GM12878 (cell line): ENCODE data around the gene TTC39C. TPM values are rescaled to one million over a fixed set of nuclear protein-coding genes. Genes with fewer than 3 reads are reported as not detected.

ENCODE experiments used
- BCL11A ChIP-seq: IDR thresholded peaks from 2 replicates; pipeline ENCODE4 v1.6.1; 2011; ENCODE audit warnings: low read depth, low read length
- CHD2 ChIP-seq: IDR thresholded peaks from 2 replicates; pipeline ENCODE4 v1.6.1; 2011; ENCODE audit warnings: low read depth, low read length, improper control_type of control experiment, borderline replicate concordance
- CREB1 ChIP-seq: IDR thresholded peaks from 2 replicates; pipeline ENCODE4 v1.6.1; 2012; ENCODE audit warnings: low read depth, mild to moderate bottlenecking, inconsistent platforms
- CREM ChIP-seq: IDR thresholded peaks from 2 replicates; pipeline ENCODE4 v1.6.1; 2014; ENCODE audit warnings: antibody characterized with exemption, low read depth
- DPF2 ChIP-seq: fragments of 450-650 bp; IDR thresholded peaks from 2 replicates; pipeline ENCODE4 v1.6.1; 2017; ENCODE audit warnings: mild to moderate bottlenecking
- JUNB ChIP-seq: IDR thresholded peaks from 2 replicates; pipeline ENCODE4 v1.6.1; 2016; ENCODE audit warnings: antibody characterized with exemption, mild to moderate bottlenecking
- KDM1A ChIP-seq: fragments of 200-600 bp; sonication (generic); IDR thresholded peaks from 2 replicates; pipeline ENCODE4 v1.6.1; 2016; ENCODE audit warnings: borderline replicate concordance
- MEF2B ChIP-seq: fragments of 450-650 bp; IDR thresholded peaks from 2 replicates; pipeline ENCODE4 v1.6.1; 2018; ENCODE audit warnings: mild to moderate bottlenecking, moderate library complexity; ENCODE audit not compliant: partially characterized antibody, poor library complexity, severe bottlenecking
- NBN ChIP-seq: fragments of 450-650 bp; IDR thresholded peaks from 2 replicates; pipeline ENCODE4 v1.6.1; 2016
- NFXL1 ChIP-seq: fragments of 450-650 bp; IDR thresholded peaks from 2 replicates; pipeline ENCODE4 v1.6.1; 2017; ENCODE audit warnings: antibody characterized with exemption, mild to moderate bottlenecking, borderline replicate concordance
- SMARCA5 ChIP-seq: fragments of 450-650 bp; IDR thresholded peaks from 2 replicates; pipeline ENCODE4 v1.6.1; 2017; ENCODE audit warnings: mild to moderate bottlenecking
- SMC3 ChIP-seq: IDR thresholded peaks from 2 replicates; pipeline ENCODE4 v1.6.1; 2011; ENCODE audit warnings: low read length, improper control_type of control experiment, borderline replicate concordance
- ZNF274 ChIP-seq: IDR thresholded peaks from one replicate; pipeline ENCODE4 v1.8.0; 2011; ENCODE audit not compliant: insufficient read length, insufficient read depth
- polyA plus RNA-seq, 11 experiments: library from polyadenylated mRNA; depleted of rRNA in 4 of 11; unstranded in 6 of 11; stranded (reverse) in 5 of 11; fragments of >200 nt; fragmentation: Nextera tagmentation in 4 of 11; fragmentation: Illumina TruSeq in 1 of 11; extraction: Ambion mirVana in 4 of 11; extraction: Trizol in 1 of 11; gene quantifications; 1 replicate in 1 of 11; 2 replicates in 10 of 11; pipeline versions ENCODE4 v1.2.1 to v1.2.3, GENCODE V29; 2011 to 2016; ENCODE audit warnings: inconsistent platforms in 2 of 11, missing spikeins in 2 of 11, low read depth in 1 of 11
- total RNA-seq, 4 experiments: library from RNA; depleted of rRNA in 3 of 4; stranded (reverse); fragments of >200 nt in 3 of 4; fragmentation: Illumina TruSeq in 1 of 4; extraction: Trizol in 1 of 4; gene quantifications; 2 replicates each; pipeline versions ENCODE4 v1.2.1 to v1.2.3, GENCODE V29; 2013 to 2021
- TF ChIP-seq, protein P1 (sequence below): IDR thresholded peaks from 2 replicates; pipeline ENCODE4 v1.6.1; 2012; ENCODE audit warnings: improper control_type of control experiment, low read depth, low read length; ENCODE audit not compliant: insufficient replicate concordance
- TF ChIP-seq, protein P2 (sequence below): fragments of 450-650 bp; IDR thresholded peaks from 2 replicates; pipeline ENCODE4 v1.6.1; 2017; ENCODE audit warnings: mild to moderate bottlenecking, low read depth, inconsistent platforms; ENCODE audit not compliant: poor library complexity, severe bottlenecking
- TF ChIP-seq, protein P3 (sequence below): fragments of 450-650 bp; IDR thresholded peaks from 2 replicates; pipeline ENCODE4 v1.6.1; 2017; ENCODE audit warnings: mild to moderate bottlenecking, moderate library complexity

Gene TTC39C
- total and polyA plus RNA-seq, 10 of the 15 experiments (the other 5 are each of a cell fraction or from before 2014, with no cell fraction given) = 21.1 to 91.0 (median 64.8) TPM

DNA sequence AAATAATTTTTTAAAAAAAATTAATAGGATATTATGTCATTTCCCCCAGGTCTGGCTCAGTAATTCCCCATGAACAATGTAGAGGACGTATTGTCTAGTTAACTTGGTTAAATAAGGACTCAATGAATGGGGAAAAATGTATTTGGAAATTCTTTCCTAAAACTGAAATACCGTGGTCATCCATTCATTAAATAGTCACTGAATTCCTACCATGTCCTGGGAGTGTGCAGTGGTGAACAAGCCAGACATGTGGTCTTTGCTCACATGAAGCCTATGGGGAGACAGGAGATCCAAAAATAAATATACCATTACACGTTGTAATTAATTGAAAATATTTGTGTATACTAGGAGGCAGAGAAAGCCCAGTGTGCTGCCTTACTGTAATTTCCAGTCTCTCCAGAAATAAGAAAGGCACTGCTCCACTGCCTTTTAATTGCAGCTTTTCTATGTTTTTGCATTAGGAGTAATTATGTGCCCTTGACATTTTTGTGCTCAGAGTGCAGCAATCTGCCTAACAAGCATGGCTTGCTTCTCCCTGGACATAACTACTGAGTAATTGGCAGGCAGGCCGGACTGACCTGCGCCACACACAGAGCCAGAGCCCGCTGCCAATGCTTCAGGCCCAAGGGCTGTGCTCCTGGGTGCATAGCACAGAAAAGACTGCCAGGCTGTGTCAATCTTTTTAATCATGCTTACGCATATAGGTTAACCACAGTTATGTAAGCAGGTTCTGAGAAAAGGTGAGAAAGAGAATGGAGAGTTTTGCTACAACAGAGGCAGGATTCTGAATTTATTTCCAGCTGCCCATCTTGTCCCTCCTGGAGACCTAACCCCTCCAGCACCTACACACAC is 22.2 kb upstream of the TTC39C start (continued):
- TF ChIP-seq, protein P1, sequence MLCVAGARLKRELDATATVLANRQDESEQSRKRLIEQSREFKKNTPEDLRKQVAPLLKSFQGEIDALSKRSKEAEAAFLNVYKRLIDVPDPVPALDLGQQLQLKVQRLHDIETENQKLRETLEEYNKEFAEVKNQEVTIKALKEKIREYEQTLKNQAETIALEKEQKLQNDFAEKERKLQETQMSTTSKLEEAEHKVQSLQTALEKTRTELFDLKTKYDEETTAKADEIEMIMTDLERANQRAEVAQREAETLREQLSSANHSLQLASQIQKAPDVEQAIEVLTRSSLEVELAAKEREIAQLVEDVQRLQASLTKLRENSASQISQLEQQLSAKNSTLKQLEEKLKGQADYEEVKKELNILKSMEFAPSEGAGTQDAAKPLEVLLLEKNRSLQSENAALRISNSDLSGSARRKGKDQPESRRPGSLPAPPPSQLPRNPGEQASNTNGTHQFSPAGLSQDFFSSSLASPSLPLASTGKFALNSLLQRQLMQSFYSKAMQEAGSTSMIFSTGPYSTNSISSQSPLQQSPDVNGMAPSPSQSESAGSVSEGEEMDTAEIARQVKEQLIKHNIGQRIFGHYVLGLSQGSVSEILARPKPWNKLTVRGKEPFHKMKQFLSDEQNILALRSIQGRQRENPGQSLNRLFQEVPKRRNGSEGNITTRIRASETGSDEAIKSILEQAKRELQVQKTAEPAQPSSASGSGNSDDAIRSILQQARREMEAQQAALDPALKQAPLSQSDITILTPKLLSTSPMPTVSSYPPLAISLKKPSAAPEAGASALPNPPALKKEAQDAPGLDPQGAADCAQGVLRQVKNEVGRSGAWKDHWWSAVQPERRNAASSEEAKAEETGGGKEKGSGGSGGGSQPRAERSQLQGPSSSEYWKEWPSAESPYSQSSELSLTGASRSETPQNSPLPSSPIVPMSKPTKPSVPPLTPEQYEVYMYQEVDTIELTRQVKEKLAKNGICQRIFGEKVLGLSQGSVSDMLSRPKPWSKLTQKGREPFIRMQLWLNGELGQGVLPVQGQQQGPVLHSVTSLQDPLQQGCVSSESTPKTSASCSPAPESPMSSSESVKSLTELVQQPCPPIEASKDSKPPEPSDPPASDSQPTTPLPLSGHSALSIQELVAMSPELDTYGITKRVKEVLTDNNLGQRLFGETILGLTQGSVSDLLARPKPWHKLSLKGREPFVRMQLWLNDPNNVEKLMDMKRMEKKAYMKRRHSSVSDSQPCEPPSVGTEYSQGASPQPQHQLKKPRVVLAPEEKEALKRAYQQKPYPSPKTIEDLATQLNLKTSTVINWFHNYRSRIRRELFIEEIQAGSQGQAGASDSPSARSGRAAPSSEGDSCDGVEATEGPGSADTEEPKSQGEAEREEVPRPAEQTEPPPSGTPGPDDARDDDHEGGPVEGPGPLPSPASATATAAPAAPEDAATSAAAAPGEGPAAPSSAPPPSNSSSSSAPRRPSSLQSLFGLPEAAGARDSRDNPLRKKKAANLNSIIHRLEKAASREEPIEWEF = no peak
- no peak for TF ChIP-seq CHD2
- TF ChIP-seq SMARCA5 = no peak
- no peak for TF ChIP-seq MEF2B
- TF ChIP-seq, protein P2, sequence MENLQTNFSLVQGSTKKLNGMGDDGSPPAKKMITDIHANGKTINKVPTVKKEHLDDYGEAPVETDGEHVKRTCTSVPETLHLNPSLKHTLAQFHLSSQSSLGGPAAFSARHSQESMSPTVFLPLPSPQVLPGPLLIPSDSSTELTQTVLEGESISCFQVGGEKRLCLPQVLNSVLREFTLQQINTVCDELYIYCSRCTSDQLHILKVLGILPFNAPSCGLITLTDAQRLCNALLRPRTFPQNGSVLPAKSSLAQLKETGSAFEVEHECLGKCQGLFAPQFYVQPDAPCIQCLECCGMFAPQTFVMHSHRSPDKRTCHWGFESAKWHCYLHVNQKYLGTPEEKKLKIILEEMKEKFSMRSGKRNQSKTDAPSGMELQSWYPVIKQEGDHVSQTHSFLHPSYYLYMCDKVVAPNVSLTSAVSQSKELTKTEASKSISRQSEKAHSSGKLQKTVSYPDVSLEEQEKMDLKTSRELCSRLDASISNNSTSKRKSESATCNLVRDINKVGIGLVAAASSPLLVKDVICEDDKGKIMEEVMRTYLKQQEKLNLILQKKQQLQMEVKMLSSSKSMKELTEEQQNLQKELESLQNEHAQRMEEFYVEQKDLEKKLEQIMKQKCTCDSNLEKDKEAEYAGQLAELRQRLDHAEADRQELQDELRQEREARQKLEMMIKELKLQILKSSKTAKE = no peak
- peak; percentile 78 for TF ChIP-seq CREM
- TF ChIP-seq, protein P3, sequence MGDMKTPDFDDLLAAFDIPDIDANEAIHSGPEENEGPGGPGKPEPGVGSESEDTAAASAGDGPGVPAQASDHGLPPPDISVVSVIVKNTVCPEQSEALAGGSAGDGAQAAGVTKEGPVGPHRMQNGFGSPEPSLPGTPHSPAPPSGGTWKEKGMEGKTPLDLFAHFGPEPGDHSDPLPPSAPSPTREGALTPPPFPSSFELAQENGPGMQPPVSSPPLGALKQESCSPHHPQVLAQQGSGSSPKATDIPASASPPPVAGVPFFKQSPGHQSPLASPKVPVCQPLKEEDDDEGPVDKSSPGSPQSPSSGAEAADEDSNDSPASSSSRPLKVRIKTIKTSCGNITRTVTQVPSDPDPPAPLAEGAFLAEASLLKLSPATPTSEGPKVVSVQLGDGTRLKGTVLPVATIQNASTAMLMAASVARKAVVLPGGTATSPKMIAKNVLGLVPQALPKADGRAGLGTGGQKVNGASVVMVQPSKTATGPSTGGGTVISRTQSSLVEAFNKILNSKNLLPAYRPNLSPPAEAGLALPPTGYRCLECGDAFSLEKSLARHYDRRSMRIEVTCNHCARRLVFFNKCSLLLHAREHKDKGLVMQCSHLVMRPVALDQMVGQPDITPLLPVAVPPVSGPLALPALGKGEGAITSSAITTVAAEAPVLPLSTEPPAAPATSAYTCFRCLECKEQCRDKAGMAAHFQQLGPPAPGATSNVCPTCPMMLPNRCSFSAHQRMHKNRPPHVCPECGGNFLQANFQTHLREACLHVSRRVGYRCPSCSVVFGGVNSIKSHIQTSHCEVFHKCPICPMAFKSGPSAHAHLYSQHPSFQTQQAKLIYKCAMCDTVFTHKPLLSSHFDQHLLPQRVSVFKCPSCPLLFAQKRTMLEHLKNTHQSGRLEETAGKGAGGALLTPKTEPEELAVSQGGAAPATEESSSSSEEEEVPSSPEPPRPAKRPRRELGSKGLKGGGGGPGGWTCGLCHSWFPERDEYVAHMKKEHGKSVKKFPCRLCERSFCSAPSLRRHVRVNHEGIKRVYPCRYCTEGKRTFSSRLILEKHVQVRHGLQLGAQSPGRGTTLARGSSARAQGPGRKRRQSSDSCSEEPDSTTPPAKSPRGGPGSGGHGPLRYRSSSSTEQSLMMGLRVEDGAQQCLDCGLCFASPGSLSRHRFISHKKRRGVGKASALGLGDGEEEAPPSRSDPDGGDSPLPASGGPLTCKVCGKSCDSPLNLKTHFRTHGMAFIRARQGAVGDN = no peak
- TF ChIP-seq SMC3 = no peak
- TF ChIP-seq JUNB = no peak
- TF ChIP-seq BCL11A = 0 out of 2 replicates have a peak, but pooled peaks have one; percentile 32
- TF ChIP-seq ZNF274 = no peak
- 0 out of 2 replicates have a peak, but pooled peaks have one; percentile 31 for TF ChIP-seq DPF2
- TF ChIP-seq CREB1 = peak; percentile 61; the same call in 1 of the 2 replicates
- TF ChIP-seq NFXL1 = no peak
- no peak for TF ChIP-seq NBN
- no peak for TF ChIP-seq KDM1A
